HG03342 (cell line): Measurements from ENCODE around the gene ACBD3.

Source experiments
- ATAC-seq: cut with Tn5 transposase; IDR thresholded peaks from one replicate; pipeline ENCODE4 v1.9.1; 2021; ENCODE audit warnings: mild to moderate bottlenecking, moderate library complexity; ENCODE audit not compliant: unreplicated experiment

ACBD3 gene

DNA sequence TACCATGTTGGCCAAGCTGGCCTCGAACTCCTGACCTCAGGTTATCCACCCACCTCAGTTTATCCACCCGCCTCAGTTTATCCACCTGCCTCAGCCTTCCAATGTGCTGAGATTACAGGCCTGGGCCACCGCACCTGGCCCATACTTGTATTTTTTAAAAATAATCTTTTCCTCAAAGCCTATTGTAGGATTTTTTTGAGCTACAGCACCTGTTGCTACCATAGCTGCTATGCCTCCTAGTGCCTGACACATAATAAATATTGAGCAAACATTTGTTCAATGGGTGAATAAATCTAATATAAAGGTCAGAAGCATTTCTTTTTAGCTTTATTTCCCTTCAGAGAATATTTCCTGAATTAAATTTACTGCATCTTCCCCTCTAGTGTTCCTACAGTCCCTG is 15.7 kb upstream of the ACBD3 start:
- no peak for ATAC-seq

GRCh38 chr1:226201029-226201593 is 14.6 kb upstream of the ACBD3 start:
- peak; percentile 54 for ATAC-seq

DNA sequence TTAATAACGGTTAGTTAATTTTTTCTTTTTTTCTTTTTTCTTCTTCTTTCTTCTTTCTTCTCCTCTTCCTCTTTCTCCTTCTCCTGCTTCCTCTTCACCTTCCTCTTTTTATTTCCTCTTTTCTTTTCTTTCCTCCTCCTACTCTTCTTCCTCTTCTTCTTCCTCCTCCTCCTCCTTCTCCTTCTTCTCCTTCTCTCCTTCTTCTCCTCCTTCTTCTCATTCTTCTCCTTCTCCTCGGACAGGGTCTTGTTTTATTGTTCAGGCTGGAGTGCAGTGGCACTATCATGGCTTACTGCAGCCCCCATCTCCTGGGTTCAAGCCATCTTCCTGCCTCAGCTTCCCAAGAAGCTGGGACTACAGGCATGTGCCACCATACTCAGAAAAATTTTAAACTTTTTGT is 13.4 kb upstream of the ACBD3 start:
- no peak for ATAC-seq

- no peak for ATAC-seq
These were observed 8.6 kb upstream of the ACBD3 start for GRCh38 chr1:226195144-226195543.

- no peak for ATAC-seq
These were observed 839 bp upstream of the ACBD3 start for GRCh38 chr1:226187380-226187779.

DNA sequence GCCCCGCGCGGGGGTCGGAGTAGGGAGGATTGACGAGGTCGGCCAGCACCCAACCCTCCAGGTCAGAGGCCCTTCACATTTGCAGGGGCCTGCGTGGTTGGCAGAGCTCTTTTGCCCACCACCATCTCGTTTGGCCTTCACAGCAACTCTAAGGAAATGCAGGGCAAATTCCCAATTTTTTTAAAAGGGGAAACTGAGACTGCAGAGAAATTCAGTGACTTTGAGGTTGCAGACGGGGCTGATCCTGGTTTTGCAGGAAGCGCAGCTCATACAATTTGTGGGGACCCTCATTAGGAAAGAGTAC is 430 bp upstream of the ACBD3 start:
- no peak for ATAC-seq

DNA sequence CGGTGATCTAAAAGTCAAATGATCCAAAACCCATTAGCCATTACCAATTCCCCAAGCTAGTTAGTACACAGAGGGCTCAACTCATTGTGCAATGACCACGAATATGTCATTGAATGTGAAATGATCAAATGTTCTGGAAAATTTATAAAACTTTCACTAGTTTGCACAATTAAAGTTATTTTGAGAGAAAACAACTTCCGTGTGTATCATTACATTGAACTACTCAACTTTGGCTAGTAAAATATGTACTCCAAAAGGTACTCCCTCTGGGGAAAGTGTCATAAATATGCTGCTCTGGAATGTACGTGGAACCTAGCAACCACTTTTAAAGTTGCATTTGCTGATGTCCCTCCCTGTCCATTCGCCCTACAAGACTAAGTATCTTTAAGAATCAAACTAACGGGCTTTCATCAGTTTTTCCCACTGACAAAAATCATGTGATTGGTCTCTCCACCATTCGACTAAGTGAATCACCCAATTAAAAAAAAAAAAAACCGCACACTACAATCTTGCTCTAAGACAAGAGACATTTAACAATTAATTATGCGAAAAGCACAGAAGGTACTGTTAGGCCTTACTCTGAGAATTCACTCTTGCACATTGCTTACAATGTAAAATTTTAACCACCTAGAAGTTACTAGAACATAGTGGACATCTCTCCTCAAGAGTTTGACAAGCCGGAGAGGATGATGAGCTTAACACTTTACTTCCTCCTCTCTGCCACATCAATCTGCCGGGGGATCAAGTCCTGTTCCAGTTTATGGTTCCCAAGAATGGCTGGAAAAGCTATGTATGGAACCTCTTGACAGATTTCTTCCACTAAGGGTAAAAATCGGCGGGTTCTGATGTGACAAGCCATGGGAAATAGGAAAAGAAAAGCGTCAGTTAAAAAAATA is 1.2 kb downstream of the ACBD3 start:
- ATAC-seq, result no peak

DNA sequence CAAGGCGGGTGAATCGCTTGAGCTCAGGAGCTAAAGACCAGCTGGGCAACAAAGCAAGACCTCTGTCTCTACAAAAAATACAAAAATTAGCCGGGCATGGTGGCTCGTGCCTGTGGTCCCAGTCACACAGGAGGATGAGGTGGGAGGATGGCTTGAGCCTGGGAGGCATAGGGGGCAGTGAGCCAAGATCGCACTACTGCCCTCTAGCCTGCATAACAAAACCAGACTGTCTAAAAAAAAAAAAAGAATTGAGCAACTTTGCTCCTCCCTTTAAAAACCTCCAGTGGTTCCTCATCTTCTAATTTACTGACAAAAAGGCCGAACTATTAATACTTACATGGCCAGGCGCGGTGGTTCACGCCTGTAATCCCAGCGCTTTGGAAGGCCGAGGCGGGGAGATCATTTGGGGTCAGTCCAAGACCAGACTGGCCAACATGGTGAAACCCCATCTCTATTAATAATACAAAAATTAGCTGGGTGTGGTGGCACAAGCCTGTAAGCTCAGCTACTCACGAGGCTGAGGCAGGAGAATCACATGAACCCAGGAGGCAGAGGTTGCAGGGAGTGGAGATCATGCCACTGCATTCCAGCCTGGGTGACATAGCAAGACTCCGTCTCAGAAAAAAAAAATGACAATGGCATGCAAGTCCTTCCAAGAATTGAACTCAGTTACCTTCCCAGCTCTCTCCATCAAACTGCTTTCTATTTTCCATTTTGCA is 4.4 kb downstream of the ACBD3 start:
- no peak for ATAC-seq

DNA sequence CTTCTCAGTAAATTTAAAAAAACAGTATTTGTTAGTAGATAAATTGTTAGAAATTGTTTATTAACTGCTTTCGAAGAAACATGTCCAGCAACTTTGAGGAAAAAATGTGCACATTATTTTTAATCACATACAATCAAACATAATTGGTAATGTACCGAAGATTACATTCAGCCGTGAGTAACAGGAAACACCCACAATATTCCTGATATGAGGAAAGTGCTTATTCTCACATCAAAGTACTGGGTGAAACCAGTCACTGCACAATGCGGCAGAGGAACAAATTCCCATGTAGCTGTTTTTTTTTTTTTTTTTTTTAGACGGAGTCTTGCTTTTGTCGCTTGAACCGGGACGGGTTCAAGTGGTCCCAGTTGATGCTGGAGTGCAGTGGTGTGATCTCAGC is 9.7 kb downstream of the ACBD3 start:
- ATAC-seq, result no peak

- ATAC-seq, result no peak
These were observed 14.0 kb downstream of the ACBD3 start for GRCh38 chr1:226172589-226172988.

GRCh38 chr1:226166341-226166740 is 20.2 kb downstream of the ACBD3 start:
- no peak for ATAC-seq

GRCh38 chr1:226164154-226164553 is 22.4 kb downstream of the ACBD3 start:
- ATAC-seq, result no peak

- no peak for ATAC-seq
These were observed 23.6 kb downstream of the ACBD3 start for GRCh38 chr1:226162898-226163297.

GRCh38 chr1:226158983-226159382 is 27.6 kb downstream of the ACBD3 start:
- no peak for ATAC-seq

GRCh38 chr1:226158457-226158856 is 28.1 kb downstream of the ACBD3 start:
- ATAC-seq, result no peak

DNA sequence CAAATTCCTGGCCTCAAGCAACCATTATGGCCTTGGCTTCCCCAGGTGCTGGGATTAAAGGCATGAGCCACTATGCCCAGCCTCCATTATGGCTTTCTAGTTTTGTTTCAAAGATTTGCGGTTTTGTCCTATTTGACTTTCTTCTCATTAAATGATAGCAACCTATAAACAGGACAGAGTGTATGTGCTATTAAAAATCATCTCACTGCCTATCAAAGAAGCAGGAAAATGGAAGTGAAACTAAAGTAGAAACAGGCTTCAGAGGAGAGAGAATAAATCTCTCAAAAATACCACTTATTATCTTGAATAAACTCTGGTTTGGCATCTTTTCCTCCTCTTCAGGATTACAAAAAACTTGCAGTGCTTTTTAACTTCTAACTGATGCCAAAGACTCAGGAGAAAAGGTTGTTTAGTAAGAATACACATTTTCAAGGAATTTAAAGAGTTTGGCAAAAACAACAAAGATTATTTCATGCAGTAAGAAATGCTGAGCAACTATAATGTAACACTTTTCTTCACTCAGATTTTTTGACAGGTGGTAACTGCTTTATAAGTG is 28.7 kb downstream of the ACBD3 start:
- ATAC-seq, result no peak

DNA sequence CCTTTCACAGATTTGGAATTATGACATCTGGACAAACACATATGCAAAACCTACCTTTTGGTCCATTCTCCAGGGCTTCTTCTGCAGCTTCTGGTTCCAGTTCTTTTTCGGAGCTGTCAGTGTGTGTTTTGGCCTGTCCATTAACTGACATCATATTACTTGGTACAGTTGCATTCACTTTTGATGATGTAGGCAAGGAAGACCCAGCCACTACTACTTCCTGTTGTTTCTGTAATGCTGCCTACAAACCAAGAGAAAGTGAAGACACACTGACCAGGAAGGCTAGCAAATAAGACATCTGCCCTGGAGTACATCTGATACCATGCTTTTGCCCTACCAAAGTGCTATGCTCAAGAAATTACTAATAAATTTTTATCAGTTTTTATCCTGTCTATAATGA is 31.9 kb downstream of the ACBD3 start:
- no peak for ATAC-seq

DNA sequence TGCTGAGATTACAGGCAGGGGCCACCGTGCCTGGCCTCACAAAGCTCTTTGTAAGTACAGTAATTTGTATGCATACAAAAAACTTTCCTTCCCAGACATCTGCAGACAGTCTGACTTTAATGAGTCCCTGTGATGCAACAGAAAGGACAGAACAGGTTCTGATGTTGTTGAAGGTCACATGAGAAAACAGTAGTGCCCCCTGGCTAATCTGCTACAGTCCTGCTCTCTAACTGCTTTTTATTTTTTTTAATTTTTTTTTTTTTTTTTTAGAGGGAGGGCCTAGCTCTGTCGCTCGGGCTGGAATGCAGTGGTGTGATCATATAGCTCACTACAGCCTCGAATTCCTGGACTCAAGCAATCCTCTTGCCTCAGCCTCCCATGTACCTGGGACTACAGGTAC is 36.7 kb downstream of the ACBD3 start:
- no peak for ATAC-seq

DNA sequence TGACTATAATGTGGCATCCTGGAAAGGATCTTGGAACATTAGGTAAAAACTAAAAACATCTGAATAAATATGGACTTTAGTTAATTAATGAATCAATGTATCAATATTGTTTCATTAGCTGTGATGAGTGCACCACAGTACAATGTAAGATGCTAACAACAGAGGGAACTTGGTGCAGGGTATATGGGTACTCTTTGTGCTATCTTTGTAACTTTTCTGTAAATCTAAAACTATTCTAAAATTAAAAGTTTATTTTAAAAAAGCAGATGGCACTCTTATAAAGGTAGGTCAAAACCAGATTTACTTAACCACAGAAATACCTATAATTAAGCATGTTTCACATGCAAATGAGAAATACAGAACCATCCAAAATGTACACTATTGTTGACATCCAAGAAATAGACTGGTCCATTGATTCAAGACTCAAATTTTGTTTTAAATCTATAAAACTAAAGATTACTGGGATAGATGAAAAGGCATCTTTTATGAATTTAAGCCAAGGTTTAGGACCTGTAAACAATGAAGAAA is 38.4 kb downstream of the ACBD3 start:
- no peak for ATAC-seq

GRCh38 chr1:226144045-226144444 is 42.5 kb downstream of the ACBD3 start:
- ATAC-seq, result no peak

DNA sequence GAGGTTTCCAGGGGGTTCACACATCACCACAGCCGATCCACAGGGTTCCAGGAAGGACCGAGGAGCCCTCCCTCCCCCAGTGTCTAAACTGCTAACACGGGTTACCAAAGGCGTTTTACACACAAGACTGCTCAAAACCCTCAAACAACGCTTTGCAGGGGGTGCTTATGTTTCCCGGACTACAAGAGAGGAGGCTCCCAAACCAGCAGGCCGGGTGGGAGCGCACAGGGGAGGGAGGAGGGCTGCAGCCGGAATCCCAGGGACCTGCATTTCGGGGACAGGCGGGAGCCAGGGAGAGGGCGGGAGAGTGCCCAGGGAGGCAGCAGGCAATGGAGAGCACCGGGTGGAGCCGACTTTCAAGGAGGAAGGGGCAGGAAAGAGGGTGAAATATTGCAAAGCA is 50.8 kb downstream of the ACBD3 start:
- ATAC-seq, result no peak
